ENCODE measurements around the gene TCEA2. TPM values are rescaled to one million over a fixed set of nuclear protein-coding genes. Genes with fewer than 3 reads are reported as not detected.
A peak's percentile ranks its signal among the peaks of the same experiment; 100 is the strongest.

The TCEA2 gene
- total and polyA plus RNA-seq, 2 of the 13 experiments (the other 11 are each of a cell fraction or from before 2014, with no cell fraction given), result 28.1 to 33.7 TPM

GRCh38 chr20:64082126-64082731 lies 19.2 kb downstream of the TCEA2 start (continued):
- TF ChIP-seq PAXIP1 (CRISPR knock-in tag; conservative IDR thresholded peaks at IDR 0.05) (peak; percentile 48; the same call in 1 of the 2 replicates), ARID5B (CRISPR knock-in tag; IDR thresholded peaks at IDR 0.05) (peak; percentile 73), FOXP1 (IDR thresholded peaks at IDR 0.05) (no peak), FOXP1 (CRISPR knock-in tag; IDR thresholded peaks at IDR 0.05) (peak; percentile 49; the same call in 1 of the 2 replicates), U2AF1 (optimal IDR thresholded peaks at IDR 0.05; ENCODE audit: low read depth, low read length) (peak; percentile 15), ATF5 (CRISPR knock-in tag; IDR thresholded peaks at IDR 0.05; ENCODE audit: low read depth) (no peak), ZNF205 (CRISPR knock-in tag; IDR thresholded peaks at IDR 0.05) (peak; percentile 82; the same call in 1 of the 2 replicates), THAP7 (CRISPR knock-in tag; IDR thresholded peaks at IDR 0.05) (no peak), TEAD3 (CRISPR knock-in tag; optimal IDR thresholded peaks at IDR 0.05; ENCODE audit: borderline replicate concordance) (peak; percentile 30), SNAPC2 (CRISPR knock-in tag; IDR thresholded peaks at IDR 0.05) (no peak), ZNF318 (CRISPR knock-in tag; IDR thresholded peaks at IDR 0.05) (no peak)
